ENCODE measurements around the gene TIGD6.

The TIGD6 gene

GRCh38 chr5:150042459-150042858 is 42.0 kb upstream of the TIGD6 start (continued):
- TF ChIP-seq ZNF623 (tag by site-specific recombination; IDR thresholded peaks at IDR 0.05), result no peak
- TF ChIP-seq ZBTB8A (tag by site-specific recombination; IDR thresholded peaks at IDR 0.05), result no peak
- TF ChIP-seq ZNF670 (tag by site-specific recombination; IDR thresholded peaks at IDR 0.05; ENCODE audit: low read depth), result no peak
- no peak for TF ChIP-seq ZNF37A (tag by site-specific recombination; IDR thresholded peaks at IDR 0.05)
- no peak for TF ChIP-seq ZNF274 (IDR thresholded peaks at IDR 0.05; ENCODE audit: low read length)
- TF ChIP-seq ZNF274 (tag by site-specific recombination; IDR thresholded peaks at IDR 0.05; ENCODE audit: borderline replicate concordance), result no peak

- CTCF ChIA-PET, result interaction anchor here (0.6 kb wide), 1 partner anchor 76 kb away, joined by 3 read pairs; no protein-coding TSS in a partner anchor
- peaks cover 76 to 97% of the 10 kb centered on the region in 2 experiments for H3K36me3 ChIP-seq (ENCODE audit: control insufficient read depth in 2 of 2, insufficient read depth in 1 of 2, low read length in 2 of 2)
- POLR2A ChIA-PET, result no interaction called here
Observed at GRCh38 chr5:150038547-150038946, 38.1 kb upstream of the TIGD6 start.

GRCh38 chr5:150036513-150036912 is 36.1 kb upstream of the TIGD6 start:
- POLR2A ChIA-PET, result interaction anchor here (0.8 kb wide), 1 partner anchor 76 kb away, joined by 3 read pairs; the partner anchor contains the start of gene SLC26A2
- CTCF ChIA-PET, result interaction anchor here (0.7 to 1.0 kb wide), 2 partner anchors 32 to 1013 kb away, joined by 3 to 4 read pairs; no protein-coding TSS in a partner anchor
- TF ChIP-seq ZNF19 (tag by site-specific recombination; IDR thresholded peaks at IDR 0.05; ENCODE audit: low read depth) (no peak), PRDM1 (tag by site-specific recombination; IDR thresholded peaks at IDR 0.05) (no peak), KLF8 (tag by site-specific recombination; IDR thresholded peaks at IDR 0.05) (no peak), ZNF366 (tag by site-specific recombination; conservative IDR thresholded peaks at IDR 0.05) (no peak), ZNF596 (tag by site-specific recombination; IDR thresholded peaks at IDR 0.05) (no peak), ZNF629 (tag by site-specific recombination; IDR thresholded peaks at IDR 0.05) (no peak), ZNF292 (tag by site-specific recombination; IDR thresholded peaks at IDR 0.05; ENCODE audit: borderline replicate concordance, low read depth) (no peak), IKZF3 (tag by site-specific recombination; IDR thresholded peaks at IDR 0.05) (no peak), ZNF350 (tag by site-specific recombination; IDR thresholded peaks at IDR 0.05) (no peak)
- H3K27ac ChIP-seq (ENCODE audit: extremely low read depth, low read depth, low read length), result no peak overlapping the region
- no peaks in the 10 kb centered on the region for H3K4me1 ChIP-seq (ENCODE audit: control insufficient read depth, insufficient read depth, low read length)
- H3K9me3 ChIP-seq (ENCODE audit: control insufficient read depth, insufficient read depth, low read depth, low read length), result no peaks in the 10 kb centered on the region
- no peak overlapping the region for H3K4me3 ChIP-seq (ENCODE audit: low read depth, low read length)
- H3K36me3 ChIP-seq (ENCODE audit: control insufficient read depth in 2 of 2, insufficient read depth in 1 of 2, low read length in 2 of 2), result peaks cover 73 to 97% of the 10 kb centered on the region in 2 experiments

More at GRCh38 chr5:150038547-150038946, 38.1 kb upstream of the TIGD6 start:
- Histone ChIP-seq H3K4me1 (ENCODE audit: control insufficient read depth, insufficient read depth, low read length) (no peaks in the 10 kb centered on the region), H3K27ac (ENCODE audit: extremely low read depth, low read depth, low read length) (no peak overlapping the region), H3K9me3 (ENCODE audit: control insufficient read depth, insufficient read depth, low read depth, low read length) (no peaks in the 10 kb centered on the region), H3K4me3 (ENCODE audit: low read depth, low read length) (no peak overlapping the region)
- TF ChIP-seq ZNF830 (tag by site-specific recombination; IDR thresholded peaks at IDR 0.05; ENCODE audit: low read depth), result no peak
- TF ChIP-seq ZNF416 (tag by site-specific recombination; IDR thresholded peaks at IDR 0.05), result no peak
- TF ChIP-seq ZNF449 (tag by site-specific recombination; IDR thresholded peaks at IDR 0.05), result no peak
- no peak for TF ChIP-seq ZNF174 (tag by site-specific recombination; IDR thresholded peaks at IDR 0.05)
- TF ChIP-seq BCL11A (tag by site-specific recombination; IDR thresholded peaks at IDR 0.05; ENCODE audit: low read depth), result no peak
- no peak for TF ChIP-seq ZFP69B (tag by site-specific recombination; IDR thresholded peaks at IDR 0.05)
- no peak for TF ChIP-seq ZNF558 (tag by site-specific recombination; IDR thresholded peaks at IDR 0.05)
- TF ChIP-seq ZNF140 (tag by site-specific recombination; IDR thresholded peaks at IDR 0.05), result no peak
- no peak for TF ChIP-seq ZSCAN23 (tag by site-specific recombination; IDR thresholded peaks at IDR 0.05)
- TF ChIP-seq SCRT2 (tag by site-specific recombination; IDR thresholded peaks at IDR 0.05), result 0 out of 2 replicates have a peak, but pooled peaks have one; percentile 16
- TF ChIP-seq PRDM4 (tag by site-specific recombination; IDR thresholded peaks at IDR 0.05), result no peak
- TF ChIP-seq YY2 (tag by site-specific recombination; IDR thresholded peaks at IDR 0.05), result no peak
- 0 out of 2 replicates have a peak, but pooled peaks have one; percentile 11 for TF ChIP-seq ZBTB17 (tag by site-specific recombination; IDR thresholded peaks at IDR 0.05)
- no peak for TF ChIP-seq ZNF202 (tag by site-specific recombination; IDR thresholded peaks at IDR 0.05; ENCODE audit: borderline replicate concordance)
- TF ChIP-seq ZNF621 (tag by site-specific recombination; IDR thresholded peaks at IDR 0.05), result no peak
- TF ChIP-seq ZNF600 (tag by site-specific recombination; IDR thresholded peaks at IDR 0.05), result no peak
